ENCODE data around the gene SLC47A1.

DNA sequence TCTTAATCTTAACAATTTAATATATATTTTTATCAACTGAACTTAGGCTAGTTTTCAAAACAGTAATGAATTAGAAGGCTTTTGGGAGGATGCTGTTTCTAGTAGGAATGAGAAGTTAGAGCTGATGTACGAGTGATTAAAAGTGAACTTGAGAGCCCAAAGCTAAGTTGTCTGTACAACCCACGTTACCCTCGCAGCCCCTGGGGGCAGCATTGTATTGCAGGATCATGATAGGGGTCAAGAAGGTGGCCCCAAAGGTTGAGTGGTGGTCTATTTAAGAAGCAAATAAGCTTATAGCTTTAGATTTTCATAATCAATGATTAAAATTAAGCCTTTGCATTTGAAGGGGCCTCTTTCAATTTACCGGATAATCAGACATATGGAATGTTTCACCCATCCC, 81.2 kb downstream of the SLC47A1 start:
- TF ChIP-seq GATA2 (IDR thresholded peaks at IDR 0.05; ENCODE audit: low read depth, low read length), result no peak
- no peak for TF ChIP-seq GATA3 (IDR thresholded peaks at IDR 0.05; ENCODE audit: low read depth, low read length)

All from SH-SY5Y (cell line).